ENCODE results near the gene UNC45A. TPM values are rescaled to one million over a fixed set of nuclear protein-coding genes. Genes with fewer than 3 reads are reported as not detected.

Gene UNC45A
- total RNA-seq, 1 experiment from 2014 or later: 101 TPM

DNA sequence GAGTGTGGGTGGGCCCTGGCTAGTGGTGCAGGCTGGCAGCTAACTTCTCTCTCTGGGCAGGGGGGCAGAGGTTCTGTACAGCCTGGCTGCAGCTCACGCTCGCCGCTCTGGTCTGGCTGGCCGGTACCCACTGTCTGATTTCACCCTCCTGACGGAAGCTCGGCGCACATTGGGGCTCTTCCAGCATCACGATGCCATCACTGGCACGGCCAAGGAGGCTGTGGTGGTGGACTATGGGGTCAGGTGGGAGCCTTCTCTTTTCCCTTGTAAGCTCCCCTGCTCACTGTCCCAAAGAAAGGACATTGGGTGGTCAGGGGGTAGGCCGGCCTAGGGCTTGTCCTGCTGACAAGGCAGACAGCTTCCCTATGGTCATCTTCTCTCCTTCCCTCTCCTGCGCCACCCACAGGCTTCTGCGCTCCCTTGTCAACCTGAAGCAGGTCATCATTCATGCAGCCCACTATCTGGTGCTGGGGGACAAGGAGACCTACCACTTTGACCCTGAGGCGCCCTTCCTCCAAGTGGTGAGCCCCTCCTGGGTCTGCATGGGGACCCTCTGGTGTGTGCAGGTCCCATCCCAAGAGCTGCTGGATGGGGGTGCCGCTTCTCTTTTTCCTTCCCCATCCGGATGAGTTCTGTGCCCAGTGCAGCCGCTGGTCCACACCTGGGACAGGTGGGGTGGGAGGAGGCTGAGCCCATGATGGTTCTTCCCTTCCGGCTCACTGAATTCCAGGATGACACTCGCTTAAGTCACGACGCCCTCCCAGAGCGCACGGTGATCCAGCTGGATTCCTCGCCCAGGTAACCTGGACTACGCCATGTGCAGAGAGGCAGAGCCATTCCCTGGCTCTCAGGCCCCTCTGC, 24.4 kb upstream of the UNC45A start:
- CTCF ChIA-PET: interaction anchor here (0.9 to 1.7 kb wide), 3 partner anchors 8 to 21 kb away, joined by 3 to 7 read pairs (median 4); partner anchors contain the start of gene HDDC3
- Mint-ChIP-seq H3K4me1 (no peaks in the 10 kb centered on the region), H3K36me3 (peaks cover 3% of the 10 kb centered on the region), H3K4me3 (no peak overlapping the region), H3K27me3 (ENCODE audit: low read depth) (no peaks in the 10 kb centered on the region), H3K27ac (no peak overlapping the region), H3K9me3 (no peaks in the 10 kb centered on the region)
- POLR2A ChIA-PET: no interaction called here
- ATAC-seq (no peak), DNase-seq (ENCODE audit: low spot score) (no peak)
- no peak for TF ChIP-seq KAT7 (CRISPR knock-in tag; IDR thresholded peaks at IDR 0.05; ENCODE audit: borderline replicate concordance)
- no peak for TF ChIP-seq ZNF219 (CRISPR knock-in tag; IDR thresholded peaks at IDR 0.05; ENCODE audit: borderline replicate concordance)
- TF ChIP-seq TP53 (CRISPR knock-in tag; IDR thresholded peaks at IDR 0.05): no peak
- TF ChIP-seq, protein P1, sequence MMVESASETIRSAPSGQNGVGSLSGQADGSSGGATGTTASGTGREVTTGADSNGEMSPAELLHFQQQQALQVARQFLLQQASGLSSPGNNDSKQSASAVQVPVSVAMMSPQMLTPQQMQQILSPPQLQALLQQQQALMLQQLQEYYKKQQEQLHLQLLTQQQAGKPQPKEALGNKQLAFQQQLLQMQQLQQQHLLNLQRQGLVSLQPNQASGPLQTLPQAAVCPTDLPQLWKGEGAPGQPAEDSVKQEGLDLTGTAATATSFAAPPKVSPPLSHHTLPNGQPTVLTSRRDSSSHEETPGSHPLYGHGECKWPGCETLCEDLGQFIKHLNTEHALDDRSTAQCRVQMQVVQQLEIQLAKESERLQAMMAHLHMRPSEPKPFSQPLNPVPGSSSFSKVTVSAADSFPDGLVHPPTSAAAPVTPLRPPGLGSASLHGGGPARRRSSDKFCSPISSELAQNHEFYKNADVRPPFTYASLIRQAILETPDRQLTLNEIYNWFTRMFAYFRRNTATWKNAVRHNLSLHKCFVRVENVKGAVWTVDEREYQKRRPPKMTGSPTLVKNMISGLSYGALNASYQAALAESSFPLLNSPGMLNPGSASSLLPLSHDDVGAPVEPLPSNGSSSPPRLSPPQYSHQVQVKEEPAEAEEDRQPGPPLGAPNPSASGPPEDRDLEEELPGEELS (CRISPR knock-in tag; IDR thresholded peaks at IDR 0.05): no peak
- TF ChIP-seq ZBTB21 (CRISPR knock-in tag; IDR thresholded peaks at IDR 0.05; ENCODE audit: borderline replicate concordance): no peak
- TF ChIP-seq, protein P2, sequence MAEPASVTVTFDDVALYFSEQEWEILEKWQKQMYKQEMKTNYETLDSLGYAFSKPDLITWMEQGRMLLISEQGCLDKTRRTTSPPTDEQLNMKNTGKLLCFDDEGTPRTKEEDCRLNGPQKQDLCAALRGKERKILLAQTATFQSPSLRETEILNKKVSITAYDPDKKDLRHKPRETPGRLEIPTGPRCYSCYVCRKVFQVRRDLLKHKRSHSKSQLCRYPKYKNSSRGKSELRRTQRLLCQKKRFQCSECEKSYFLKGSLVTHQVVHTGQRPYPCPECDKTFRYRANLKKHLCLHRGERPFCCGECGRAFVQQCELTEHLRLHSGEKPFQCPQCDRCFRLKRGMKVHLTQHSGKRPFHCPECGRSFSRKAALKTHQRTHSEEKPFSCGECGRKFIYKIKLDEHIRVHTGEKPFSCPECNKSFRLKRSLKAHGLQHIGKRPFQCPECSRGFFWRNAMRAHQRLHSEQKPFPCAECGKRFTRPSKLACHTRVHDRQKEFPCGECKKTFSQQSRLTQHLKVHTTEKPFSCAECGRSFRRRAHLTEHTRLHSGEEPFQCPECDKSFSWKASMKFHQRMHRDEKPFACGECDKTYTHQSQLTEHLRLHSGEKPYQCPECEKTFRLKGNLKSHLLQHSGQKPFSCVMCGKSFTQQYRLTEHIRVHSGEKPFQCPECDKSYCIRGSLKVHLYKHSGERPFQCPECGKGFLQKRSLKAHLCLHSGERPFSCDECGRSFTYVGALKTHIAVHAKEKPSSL (CRISPR knock-in tag; conservative IDR thresholded peaks at IDR 0.05): no peak
- no peak for TF ChIP-seq ZNF232 (CRISPR knock-in tag; IDR thresholded peaks at IDR 0.05)
- no peak for TF ChIP-seq NFATC4 (CRISPR knock-in tag; IDR thresholded peaks at IDR 0.05)
- no peak for TF ChIP-seq ZNF121 (CRISPR knock-in tag; IDR thresholded peaks at IDR 0.05)
- no peak for TF ChIP-seq GABPB1 (CRISPR knock-in tag; IDR thresholded peaks at IDR 0.05)
- TF ChIP-seq EMX1 (CRISPR knock-in tag; IDR thresholded peaks at IDR 0.05): no peak
- no peak for TF ChIP-seq ZNF317 (CRISPR knock-in tag; IDR thresholded peaks at IDR 0.05; ENCODE audit: borderline replicate concordance, low read depth)

DNA sequence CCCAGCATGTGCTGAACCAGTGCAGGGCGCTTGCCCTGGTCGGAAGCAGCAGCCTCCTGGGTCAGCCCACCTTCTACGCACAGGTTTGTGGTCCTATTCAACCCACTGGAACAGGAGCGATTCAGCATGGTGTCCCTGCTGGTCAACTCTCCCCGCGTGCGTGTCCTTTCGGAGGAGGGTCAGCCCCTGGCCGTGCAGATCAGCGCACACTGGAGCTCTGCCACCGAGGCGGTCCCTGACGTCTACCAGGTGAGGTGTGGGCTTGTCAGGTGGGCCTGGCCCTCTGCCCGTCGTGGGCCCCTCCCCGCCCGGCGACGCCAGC, 23.8 kb upstream of the UNC45A start:
- DNase-seq (ENCODE audit: low spot score) (no peak), ATAC-seq (no peak)
- no peaks in the 10 kb centered on the region for H3K27me3 Mint-ChIP-seq (ENCODE audit: low read depth)
- no peaks in the 10 kb centered on the region; the same call in 1 of the 2 replicates for H3K36me3 Mint-ChIP-seq
- no peak for TF ChIP-seq ZNF671 (CRISPR knock-in tag; IDR thresholded peaks at IDR 0.05)
- TF ChIP-seq, protein P3, sequence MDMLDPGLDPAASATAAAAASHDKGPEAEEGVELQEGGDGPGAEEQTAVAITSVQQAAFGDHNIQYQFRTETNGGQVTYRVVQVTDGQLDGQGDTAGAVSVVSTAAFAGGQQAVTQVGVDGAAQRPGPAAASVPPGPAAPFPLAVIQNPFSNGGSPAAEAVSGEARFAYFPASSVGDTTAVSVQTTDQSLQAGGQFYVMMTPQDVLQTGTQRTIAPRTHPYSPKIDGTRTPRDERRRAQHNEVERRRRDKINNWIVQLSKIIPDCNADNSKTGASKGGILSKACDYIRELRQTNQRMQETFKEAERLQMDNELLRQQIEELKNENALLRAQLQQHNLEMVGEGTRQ (CRISPR knock-in tag; IDR thresholded peaks at IDR 0.05): no peak
- no peak for TF ChIP-seq SMAD3 (CRISPR knock-in tag; IDR thresholded peaks at IDR 0.05; ENCODE audit: borderline replicate concordance)
- TF ChIP-seq, protein P4, sequence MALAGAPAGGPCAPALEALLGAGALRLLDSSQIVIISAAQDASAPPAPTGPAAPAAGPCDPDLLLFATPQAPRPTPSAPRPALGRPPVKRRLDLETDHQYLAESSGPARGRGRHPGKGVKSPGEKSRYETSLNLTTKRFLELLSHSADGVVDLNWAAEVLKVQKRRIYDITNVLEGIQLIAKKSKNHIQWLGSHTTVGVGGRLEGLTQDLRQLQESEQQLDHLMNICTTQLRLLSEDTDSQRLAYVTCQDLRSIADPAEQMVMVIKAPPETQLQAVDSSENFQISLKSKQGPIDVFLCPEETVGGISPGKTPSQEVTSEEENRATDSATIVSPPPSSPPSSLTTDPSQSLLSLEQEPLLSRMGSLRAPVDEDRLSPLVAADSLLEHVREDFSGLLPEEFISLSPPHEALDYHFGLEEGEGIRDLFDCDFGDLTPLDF (CRISPR knock-in tag; IDR thresholded peaks at IDR 0.05): no peak
- no peak for TF ChIP-seq KAT7 (CRISPR knock-in tag; IDR thresholded peaks at IDR 0.05; ENCODE audit: borderline replicate concordance)
- TF ChIP-seq, protein P5, sequence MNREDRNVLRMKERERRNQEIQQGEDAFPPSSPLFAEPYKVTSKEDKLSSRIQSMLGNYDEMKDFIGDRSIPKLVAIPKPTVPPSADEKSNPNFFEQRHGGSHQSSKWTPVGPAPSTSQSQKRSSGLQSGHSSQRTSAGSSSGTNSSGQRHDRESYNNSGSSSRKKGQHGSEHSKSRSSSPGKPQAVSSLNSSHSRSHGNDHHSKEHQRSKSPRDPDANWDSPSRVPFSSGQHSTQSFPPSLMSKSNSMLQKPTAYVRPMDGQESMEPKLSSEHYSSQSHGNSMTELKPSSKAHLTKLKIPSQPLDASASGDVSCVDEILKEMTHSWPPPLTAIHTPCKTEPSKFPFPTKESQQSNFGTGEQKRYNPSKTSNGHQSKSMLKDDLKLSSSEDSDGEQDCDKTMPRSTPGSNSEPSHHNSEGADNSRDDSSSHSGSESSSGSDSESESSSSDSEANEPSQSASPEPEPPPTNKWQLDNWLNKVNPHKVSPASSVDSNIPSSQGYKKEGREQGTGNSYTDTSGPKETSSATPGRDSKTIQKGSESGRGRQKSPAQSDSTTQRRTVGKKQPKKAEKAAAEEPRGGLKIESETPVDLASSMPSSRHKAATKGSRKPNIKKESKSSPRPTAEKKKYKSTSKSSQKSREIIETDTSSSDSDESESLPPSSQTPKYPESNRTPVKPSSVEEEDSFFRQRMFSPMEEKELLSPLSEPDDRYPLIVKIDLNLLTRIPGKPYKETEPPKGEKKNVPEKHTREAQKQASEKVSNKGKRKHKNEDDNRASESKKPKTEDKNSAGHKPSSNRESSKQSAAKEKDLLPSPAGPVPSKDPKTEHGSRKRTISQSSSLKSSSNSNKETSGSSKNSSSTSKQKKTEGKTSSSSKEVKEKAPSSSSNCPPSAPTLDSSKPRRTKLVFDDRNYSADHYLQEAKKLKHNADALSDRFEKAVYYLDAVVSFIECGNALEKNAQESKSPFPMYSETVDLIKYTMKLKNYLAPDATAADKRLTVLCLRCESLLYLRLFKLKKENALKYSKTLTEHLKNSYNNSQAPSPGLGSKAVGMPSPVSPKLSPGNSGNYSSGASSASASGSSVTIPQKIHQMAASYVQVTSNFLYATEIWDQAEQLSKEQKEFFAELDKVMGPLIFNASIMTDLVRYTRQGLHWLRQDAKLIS (CRISPR knock-in tag; IDR thresholded peaks at IDR 0.05; ENCODE audit: borderline replicate concordance): no peak
- TF ChIP-seq SOX15 (CRISPR knock-in tag; IDR thresholded peaks at IDR 0.05): no peak
- no peak for TF ChIP-seq NFE2L1 (CRISPR knock-in tag; IDR thresholded peaks at IDR 0.05)
- TF ChIP-seq JUN (CRISPR knock-in tag; IDR thresholded peaks at IDR 0.05): no peak
- TF ChIP-seq ZNF396 (CRISPR knock-in tag; IDR thresholded peaks at IDR 0.05; ENCODE audit: borderline replicate concordance): no peak
- TF ChIP-seq, protein P6, sequence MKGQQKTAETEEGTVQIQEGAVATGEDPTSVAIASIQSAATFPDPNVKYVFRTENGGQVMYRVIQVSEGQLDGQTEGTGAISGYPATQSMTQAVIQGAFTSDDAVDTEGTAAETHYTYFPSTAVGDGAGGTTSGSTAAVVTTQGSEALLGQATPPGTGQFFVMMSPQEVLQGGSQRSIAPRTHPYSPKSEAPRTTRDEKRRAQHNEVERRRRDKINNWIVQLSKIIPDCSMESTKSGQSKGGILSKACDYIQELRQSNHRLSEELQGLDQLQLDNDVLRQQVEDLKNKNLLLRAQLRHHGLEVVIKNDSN (CRISPR knock-in tag; IDR thresholded peaks at IDR 0.05): no peak
- no peak for TF ChIP-seq ZNF263 (CRISPR knock-in tag; IDR thresholded peaks at IDR 0.05; ENCODE audit: low read depth)
- H3K27ac Mint-ChIP-seq: no peak overlapping the region
- ChIA-PET CTCF (interaction anchor here (1.7 kb wide), 1 partner anchor 21 kb away, joined by 7 read pairs; the partner anchor contains the start of gene HDDC3), POLR2A (no interaction called here)
- no peaks in the 10 kb centered on the region for H3K9me3 Mint-ChIP-seq
- H3K4me3 Mint-ChIP-seq: no peak overlapping the region
- no peaks in the 10 kb centered on the region for H3K4me1 Mint-ChIP-seq

Data from WTC11 (cell line).